GM23338 (cell line): Measurements from ENCODE around the gene RNASEH2C. TPM values are rescaled to one million over a fixed set of nuclear protein-coding genes. Genes with fewer than 3 reads are reported as not detected.

Experiments used
- ATAC-seq: fragments of 200-7000 bp; cut with Tn5 transposase; 3 replicates; pipeline ENCODE4 v1.9.1; 2020
- DNase-seq: peaks from one replicate; pipeline ENCODE4 v3.0.0-alpha.2; 2015; ENCODE audit warnings: low spot score
- H2AFZ ChIP-seq: fragments of 200-600 bp; sonication (generic); 2 replicates; pipeline ENCODE4 v1.8.0; 2016; ENCODE audit warnings: antibody characterized with exemption, mild to moderate bottlenecking, moderate library complexity
- H3F3A ChIP-seq: fragments of 200-600 bp; sonication (generic); replicated peaks from 2 replicates; pipeline ENCODE4 v1.8.0; 2017; ENCODE audit warnings: antibody characterized with exemption, mixed run types, low read depth
- H3K27ac ChIP-seq: fragments of 200-600 bp; sonication (generic); 2 replicates; pipeline ENCODE4 v1.6.1; 2016; ENCODE audit warnings: low read depth
- H3K27me3 ChIP-seq: fragments of 200-600 bp; sonication (generic); 2 replicates; pipeline ENCODE4 v1.8.0; 2016; ENCODE audit warnings: mild to moderate bottlenecking, mixed run types, moderate library complexity; ENCODE audit not compliant: insufficient read depth
- H3K36me3 ChIP-seq: fragments of 200-600 bp; sonication (generic); 2 replicates; pipeline ENCODE4 v1.8.0; 2016; ENCODE audit warnings: mild to moderate bottlenecking; ENCODE audit not compliant: insufficient read depth
- H3K4me1 ChIP-seq: fragments of 200-600 bp; sonication (generic); 2 replicates; pipeline ENCODE4 v1.8.0; 2016; ENCODE audit warnings: mild to moderate bottlenecking, moderate library complexity; ENCODE audit not compliant: insufficient read depth
- H3K4me2 ChIP-seq: fragments of 200-600 bp; sonication (generic); 2 replicates; pipeline ENCODE4 v1.7.1; 2017; ENCODE audit warnings: mixed run types
- H3K4me3 ChIP-seq: fragments of 200-600 bp; sonication (generic); 2 replicates; pipeline ENCODE4 v1.6.1; 2016; ENCODE audit warnings: mixed run types
- H3K79me2 ChIP-seq: fragments of 200-600 bp; sonication (generic); replicated peaks from 2 replicates; pipeline ENCODE4 v1.8.0; 2017; ENCODE audit warnings: mild to moderate bottlenecking; ENCODE audit not compliant: insufficient read depth
- H3K9me2 ChIP-seq: fragments of 200-600 bp; sonication (generic); 2 replicates; pipeline ENCODE4 v1.8.0; 2017; ENCODE audit not compliant: insufficient read depth
- H4K20me1 ChIP-seq: fragments of 200-600 bp; sonication (generic); replicated peaks from 2 replicates; pipeline ENCODE4 v1.8.0; 2017; ENCODE audit warnings: mild to moderate bottlenecking; ENCODE audit not compliant: insufficient read depth
- H3K27ac Mint-ChIP-seq: 2 replicates; pipeline ENCODE4 v1.8.0; 2020; ENCODE audit warnings: inconsistent platforms, mild to moderate bottlenecking, moderate library complexity, mixed read lengths
- H3K27me3 Mint-ChIP-seq: 3 replicates; pipeline ENCODE4 v1.8.0; 2022; ENCODE audit warnings: low read depth, mild to moderate bottlenecking, moderate library complexity, mixed read lengths, inconsistent platforms; ENCODE audit not compliant: insufficient read depth, poor library complexity
- H3K36me3 Mint-ChIP-seq: 3 replicates; pipeline ENCODE4 v1.8.0; 2021; ENCODE audit warnings: low read depth, mild to moderate bottlenecking, inconsistent platforms, moderate library complexity, mixed read lengths
- H3K4me1 Mint-ChIP-seq: 3 replicates; pipeline ENCODE4 v1.8.0; 2020; ENCODE audit warnings: mild to moderate bottlenecking, inconsistent platforms, mixed read lengths
- H3K4me3 Mint-ChIP-seq: 3 replicates; pipeline ENCODE4 v1.8.0; 2021; ENCODE audit warnings: moderate library complexity, mild to moderate bottlenecking, inconsistent platforms, mixed read lengths
- H3K9me3 Mint-ChIP-seq: 3 replicates; pipeline ENCODE4 v1.8.0; 2020; ENCODE audit warnings: moderate library complexity, mild to moderate bottlenecking, inconsistent platforms, mixed read lengths
- CREB1 ChIP-seq: fragments of 250-450 bp; sonication (Bioruptor Pico); IDR thresholded peaks from 2 replicates; pipeline ENCODE4 v1.5.0; 2020; ENCODE audit warnings: low read depth, mild to moderate bottlenecking, moderate library complexity
- CTCF ChIP-seq, 2 experiments: fragments of 200-600 bp in 1 of 2; sonication (generic) in 1 of 2; conservative IDR thresholded peaks; 2 replicates each; pipeline versions ENCODE4 v1.5.1 to v1.6.1; 2016 to 2017; ENCODE audit warnings: antibody characterized with exemption in 2 of 2, low read depth in 2 of 2, mild to moderate bottlenecking in 2 of 2, moderate library complexity in 1 of 2
- ETS1 ChIP-seq: IDR thresholded peaks from 2 replicates; pipeline ENCODE4 v1.6.1; 2016; ENCODE audit warnings: antibody characterized with exemption
- EZH2phosphoT487 ChIP-seq: fragments of 200-600 bp; sonication (generic); IDR thresholded peaks from one replicate; pipeline ENCODE4 v1.8.1; 2018; ENCODE audit warnings: antibody characterized with exemption; ENCODE audit not compliant: unreplicated experiment
- JUNB ChIP-seq: IDR thresholded peaks from one replicate; pipeline ENCODE4 v1.6.1; 2016; ENCODE audit warnings: antibody characterized with exemption; ENCODE audit not compliant: unreplicated experiment
- NANOG ChIP-seq: IDR thresholded peaks from 2 replicates; pipeline ENCODE4 v1.6.1; 2016; ENCODE audit warnings: antibody characterized with exemption, borderline replicate concordance
- POLR2AphosphoS5 ChIP-seq: IDR thresholded peaks from 2 replicates; pipeline ENCODE4 v1.6.1; 2016; ENCODE audit warnings: antibody characterized with exemption, low read depth
- REST ChIP-seq: IDR thresholded peaks from one replicate; pipeline ENCODE4 v1.6.1; 2018; ENCODE audit warnings: antibody characterized with exemption; ENCODE audit not compliant: unreplicated experiment
- STAT1 ChIP-seq: IDR thresholded peaks from one replicate; pipeline ENCODE4 v1.6.1; 2016; ENCODE audit warnings: antibody characterized with exemption; ENCODE audit not compliant: unreplicated experiment
- ZNF114 ChIP-seq: fragments of 250-450 bp; sonication (Bioruptor Pico); IDR thresholded peaks from 2 replicates; pipeline ENCODE4 v1.5.0; 2020; ENCODE audit warnings: mild to moderate bottlenecking, moderate library complexity
- ZNF331 ChIP-seq: fragments of 250-450 bp; sonication (Bioruptor Pico); IDR thresholded peaks from 2 replicates; pipeline ENCODE4 v1.5.0; 2020; ENCODE audit warnings: low read depth, mild to moderate bottlenecking, moderate library complexity
- ZNF462 ChIP-seq: fragments of 250-450 bp; sonication (Bioruptor Pico); IDR thresholded peaks from 2 replicates; pipeline ENCODE4 v1.5.0; 2020; ENCODE audit warnings: mild to moderate bottlenecking, moderate library complexity
- polyA plus RNA-seq: library from polyadenylated mRNA; unstranded; fragments of >200 nt; fragmentation: Nextera tagmentation; extraction: Ambion mirVana; gene quantifications from 2 replicates; pipeline ENCODE4 v1.2.1, GENCODE V29; 2016
- total RNA-seq: library from RNA; depleted of rRNA; stranded (reverse); fragments of >200 nt; shearing (Covaris generic); gene quantifications from 2 replicates; pipeline ENCODE4 v1.2.3, GENCODE V29; 2014

RNASEH2C gene
- total and polyA plus RNA-seq, 2 experiments from 2014 or later: 37.8 to 73.2 TPM

- Mint-ChIP-seq H3K4me3 (peak overlapping the region; percentile 90), H3K4me1 (peaks cover 9% of the 10 kb centered on the region; the same call in 2 of the 3 replicates), H3K27ac (no peak overlapping the region), H3K36me3 (peaks cover 57% of the 10 kb centered on the region), H3K9me3 (no peaks in the 10 kb centered on the region; the same call in 2 of the 3 replicates), H3K27me3 (peaks cover 12% of the 10 kb centered on the region)
- Histone ChIP-seq H3K27ac (no peak overlapping the region), H3K36me3 (peaks cover 22% of the 10 kb centered on the region; the same call in 1 of the 2 replicates), H3K4me1 (no peaks in the 10 kb centered on the region), H3K79me2 (peaks cover 5% of the 10 kb centered on the region; the same call in 1 of the 2 replicates), H3K27me3 (no peaks in the 10 kb centered on the region), H2AFZ (no peak overlapping the region), H3K4me2 (no peak overlapping the region), H3K9me2 (no peaks in the 10 kb centered on the region), H3F3A (0 out of 2 replicates have a peak, but pooled peaks cover 2% of the 10 kb centered on the region), H3K4me3 (no peak overlapping the region), H4K20me1 (no peaks in the 10 kb centered on the region)
- DNase-seq: no peak
- TF ChIP-seq CTCF (conservative IDR thresholded peaks at IDR 0.05; ENCODE audit: low read depth in 2 of 2) (no peak), ETS1 (no peak), ZNF114 (CRISPR knock-in tag) (no peak), POLR2AphosphoS5 (no peak), JUNB (no peak), ZNF462 (CRISPR knock-in tag) (no peak), REST (no peak), STAT1 (no peak), EZH2phosphoT487 (no peak), NANOG (no peak), ZNF331 (CRISPR knock-in tag) (no peak), CREB1 (no peak)
- ATAC-seq: no peak
Measured at GRCh38 chr11:65713212-65713969, 7.2 kb downstream of the RNASEH2C start.
